Measurements from ENCODE around the gene CADPS2. TPM values are rescaled to one million over a fixed set of nuclear protein-coding genes. Genes with fewer than 3 reads are reported as not detected.
A peak's percentile ranks its signal among the peaks of the same experiment; 100 is the strongest.

The CADPS2 gene
- total RNA-seq, 4 donors from 2014 or later: 27.3 to 154 (median 114) TPM

DNA sequence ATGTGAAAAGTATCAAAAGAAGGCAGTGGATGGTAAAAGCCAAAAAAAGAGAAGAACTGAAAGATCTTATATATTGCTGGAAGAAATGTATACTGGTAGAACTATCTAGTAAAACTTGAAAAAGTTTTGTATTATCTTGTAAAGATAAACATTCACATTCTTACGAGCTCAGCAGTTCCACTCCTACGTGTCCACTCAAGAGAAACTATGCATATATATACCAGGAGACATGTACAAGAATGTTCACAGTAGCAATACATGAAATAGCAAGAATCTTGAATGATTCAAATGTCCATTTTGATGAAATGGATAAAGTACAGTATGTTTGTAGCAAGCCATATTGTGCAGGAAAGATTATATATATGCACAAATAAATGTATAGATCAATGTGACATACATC lies 342.4 kb downstream of the CADPS2 start:
- no peaks in the 10 kb centered on the region for H3K27me3 ChIP-seq
- 77% methylated on average over 2 of the region's 2 CpGs for WGBS
- DNase-seq (ENCODE audit: extremely low spot score): no peak
- no peaks in the 10 kb centered on the region for H3K9me3 ChIP-seq
- peaks cover 0 to 27% (median 15%) of the 10 kb centered on the region in 4 donors for H3K4me1 ChIP-seq
- H3K27ac ChIP-seq (replicated peaks in 1 of 4): no peak overlapping the region
- no peak overlapping the region for H3K4me3 ChIP-seq
- no peak for TF ChIP-seq POLR2A (IDR thresholded peaks at IDR 0.05; ENCODE audit: low read depth)
- no peak for TF ChIP-seq POLR2AphosphoS5 (IDR thresholded peaks at IDR 0.05)
- no peak for TF ChIP-seq EP300 (IDR thresholded peaks at IDR 0.05)
- TF ChIP-seq, protein P1, sequence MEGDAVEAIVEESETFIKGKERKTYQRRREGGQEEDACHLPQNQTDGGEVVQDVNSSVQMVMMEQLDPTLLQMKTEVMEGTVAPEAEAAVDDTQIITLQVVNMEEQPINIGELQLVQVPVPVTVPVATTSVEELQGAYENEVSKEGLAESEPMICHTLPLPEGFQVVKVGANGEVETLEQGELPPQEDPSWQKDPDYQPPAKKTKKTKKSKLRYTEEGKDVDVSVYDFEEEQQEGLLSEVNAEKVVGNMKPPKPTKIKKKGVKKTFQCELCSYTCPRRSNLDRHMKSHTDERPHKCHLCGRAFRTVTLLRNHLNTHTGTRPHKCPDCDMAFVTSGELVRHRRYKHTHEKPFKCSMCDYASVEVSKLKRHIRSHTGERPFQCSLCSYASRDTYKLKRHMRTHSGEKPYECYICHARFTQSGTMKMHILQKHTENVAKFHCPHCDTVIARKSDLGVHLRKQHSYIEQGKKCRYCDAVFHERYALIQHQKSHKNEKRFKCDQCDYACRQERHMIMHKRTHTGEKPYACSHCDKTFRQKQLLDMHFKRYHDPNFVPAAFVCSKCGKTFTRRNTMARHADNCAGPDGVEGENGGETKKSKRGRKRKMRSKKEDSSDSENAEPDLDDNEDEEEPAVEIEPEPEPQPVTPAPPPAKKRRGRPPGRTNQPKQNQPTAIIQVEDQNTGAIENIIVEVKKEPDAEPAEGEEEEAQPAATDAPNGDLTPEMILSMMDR (IDR thresholded peaks at IDR 0.05): no peak
- no peaks in the 10 kb centered on the region for H3K36me3 ChIP-seq
- intact Hi-C loops (cut with DNase I): no loop called here

DNA sequence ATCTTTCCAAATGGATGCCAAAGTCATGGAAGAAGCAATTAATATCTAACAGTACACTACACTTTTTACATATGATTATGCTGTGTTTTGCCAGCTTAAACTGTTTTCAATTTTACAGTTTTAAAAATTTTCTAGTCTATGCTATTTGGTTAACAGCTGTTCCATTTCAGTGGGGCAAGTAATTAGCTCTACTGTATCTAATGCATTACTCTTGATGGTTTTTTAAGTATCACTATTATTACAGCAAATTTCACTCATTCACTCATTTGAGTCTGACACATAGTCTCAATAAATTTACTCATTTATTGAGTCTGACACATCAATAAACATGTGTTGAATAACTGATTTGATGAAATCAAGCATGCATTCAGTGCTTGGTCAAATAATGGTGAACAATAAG lies 343.1 kb downstream of the CADPS2 start:
- DNase-seq (ENCODE audit: extremely low spot score): no peak
- TF ChIP-seq POLR2AphosphoS5 (IDR thresholded peaks at IDR 0.05) (no peak), POLR2A (IDR thresholded peaks at IDR 0.05; ENCODE audit: low read depth) (no peak), EP300 (IDR thresholded peaks at IDR 0.05) (no peak)
- TF ChIP-seq, protein P1 (IDR thresholded peaks at IDR 0.05): no peak
- no peak overlapping the region for H3K4me3 ChIP-seq
- H3K36me3 ChIP-seq: no peaks in the 10 kb centered on the region
- no peaks in the 10 kb centered on the region for H3K27me3 ChIP-seq
- no peaks in the 10 kb centered on the region for H3K9me3 ChIP-seq
- H3K27ac ChIP-seq (replicated peaks in 1 of 4): no peak overlapping the region
- intact Hi-C loops (cut with DNase I): no loop called here
- peaks cover 0 to 20% (median 10%) of the 10 kb centered on the region in 4 donors for H3K4me1 ChIP-seq

DNA sequence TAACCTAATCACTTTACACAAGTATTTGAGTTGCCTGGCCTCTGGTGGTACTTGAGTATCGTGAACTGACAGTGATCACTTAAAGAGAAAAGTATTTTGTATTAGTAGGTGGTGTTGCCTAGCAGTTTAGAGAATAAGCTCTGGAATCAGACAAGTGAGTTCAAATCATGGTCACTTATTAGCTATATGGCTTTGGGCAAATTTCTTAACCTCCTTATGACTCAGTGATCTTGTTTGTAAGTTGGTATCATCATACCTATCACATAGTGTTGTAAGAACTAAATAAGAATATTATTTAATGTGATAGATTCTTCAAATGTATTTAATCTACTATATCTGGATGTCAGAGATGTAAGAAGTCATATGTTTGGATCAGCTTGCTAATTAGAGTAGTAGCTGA lies 351.2 kb downstream of the CADPS2 start:
- Histone ChIP-seq H3K27me3 (no peaks in the 10 kb centered on the region), H3K36me3 (no peaks in the 10 kb centered on the region), H3K9me3 (no peaks in the 10 kb centered on the region), H3K4me3 (no peak overlapping the region), H3K4me1 (no peaks in the 10 kb centered on the region), H3K27ac (replicated peaks in 1 of 4) (no peak overlapping the region)
- intact Hi-C loops (cut with DNase I): no loop called here
- no peak for DNase-seq (ENCODE audit: extremely low spot score)
- TF ChIP-seq POLR2A (IDR thresholded peaks at IDR 0.05; ENCODE audit: low read depth) (no peak), EP300 (IDR thresholded peaks at IDR 0.05) (no peak), POLR2AphosphoS5 (IDR thresholded peaks at IDR 0.05) (no peak)
- TF ChIP-seq, protein P1 (IDR thresholded peaks at IDR 0.05): no peak
- WGBS: 86% methylated on average over 1 of the region's 1 CpG

DNA sequence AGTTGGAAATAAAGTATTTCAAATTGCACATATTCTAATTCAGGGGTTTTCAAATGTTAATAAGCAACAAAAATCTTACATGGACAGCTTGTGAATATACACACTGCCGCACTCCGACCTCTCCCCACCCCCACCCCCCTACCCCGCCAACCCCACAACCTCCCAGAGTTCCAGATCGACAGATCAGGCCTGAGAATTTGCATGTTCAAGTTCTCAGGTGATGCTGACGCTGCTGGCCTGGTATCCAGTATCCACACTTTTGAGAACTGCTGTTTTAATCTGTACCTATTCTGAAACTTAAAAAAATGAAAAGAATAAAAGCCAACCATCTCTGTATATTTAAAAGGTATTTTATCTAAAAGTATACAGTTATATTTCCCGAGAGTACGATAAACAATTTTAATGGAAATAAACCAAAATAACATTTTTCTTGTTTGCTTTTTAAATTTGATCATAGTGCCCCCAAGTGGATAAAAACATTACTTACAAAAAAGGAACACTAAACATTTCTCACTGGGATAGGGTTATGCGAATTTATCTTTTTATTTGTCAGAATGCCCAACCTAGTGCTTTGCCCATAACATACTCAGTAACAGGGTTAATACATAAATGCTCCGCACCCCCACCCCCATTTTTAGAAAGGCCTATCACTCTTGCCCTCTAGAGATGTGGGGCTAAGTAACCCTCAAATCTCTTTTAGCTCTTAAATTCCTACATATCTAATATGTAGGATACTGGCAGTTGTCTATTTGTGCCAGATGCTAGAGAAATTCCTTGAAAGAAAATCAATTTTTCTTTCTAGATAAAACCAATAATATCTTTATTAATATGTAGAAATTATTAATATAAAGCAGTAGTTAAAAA lies 353.6 kb downstream of the CADPS2 start:
- intact Hi-C loops (cut with DNase I): no loop called here
- TF ChIP-seq POLR2AphosphoS5 (IDR thresholded peaks at IDR 0.05): no peak
- TF ChIP-seq, protein P1 (IDR thresholded peaks at IDR 0.05): peak in 2 of 3 experiments; percentile 20 to 33
- Histone ChIP-seq H3K9me3 (no peaks in the 10 kb centered on the region), H3K36me3 (no peaks in the 10 kb centered on the region), H3K4me3 (no peak overlapping the region), H3K4me1 (no peaks in the 10 kb centered on the region), H3K27me3 (no peaks in the 10 kb centered on the region), H3K27ac (replicated peaks in 1 of 4) (no peak overlapping the region)
- 33% methylated on average over 9 of the region's 9 CpGs for WGBS
- no peak for DNase-seq (ENCODE audit: extremely low spot score)
